ENCODE measurements around the gene BGN.

The BGN gene

DNA sequence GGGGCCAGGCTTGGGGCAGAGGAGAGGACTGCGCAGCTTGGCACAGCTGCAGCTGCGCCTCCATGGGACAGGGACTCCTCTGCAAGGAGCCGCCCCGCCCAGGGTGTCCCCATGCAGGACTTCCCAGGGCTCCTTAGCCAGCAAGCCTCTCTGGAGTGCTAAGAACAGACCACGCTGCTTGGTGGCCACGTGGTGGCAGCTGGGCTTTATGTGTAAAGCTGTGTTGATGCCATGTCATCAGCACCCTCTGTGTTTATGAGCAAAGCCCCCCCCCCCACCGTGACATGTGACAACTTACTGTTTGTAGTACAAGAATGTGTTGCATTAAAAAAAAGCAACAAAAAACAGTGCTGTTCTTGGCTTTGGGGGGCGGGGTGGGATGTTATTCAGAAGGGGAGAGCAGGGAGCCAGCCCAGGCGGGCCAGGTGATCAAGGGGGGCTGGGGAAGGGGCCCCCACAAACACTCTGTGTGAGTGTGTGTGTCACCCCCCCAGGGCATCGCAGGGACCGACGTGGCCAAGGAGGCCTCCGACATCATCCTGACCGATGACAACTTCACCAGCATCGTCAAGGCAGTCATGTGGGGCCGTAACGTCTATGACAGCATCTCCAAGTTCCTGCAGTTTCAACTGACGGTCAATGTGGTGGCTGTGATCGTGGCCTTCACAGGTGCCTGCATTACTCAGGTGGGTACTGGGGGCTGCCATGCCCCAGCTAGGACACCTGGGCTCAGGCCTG, 63.0 kb downstream of the BGN start:
- DNase-seq (ENCODE audit: insufficient read length, low spot score) = no peak
- no peak for TF ChIP-seq POLR2A (IDR thresholded peaks at IDR 0.05; ENCODE audit: low read depth, low read length)
- no peak for TF ChIP-seq SPI1 (IDR thresholded peaks at IDR 0.05; ENCODE audit: low read depth, low read length)
- TF ChIP-seq PAX5 (IDR thresholded peaks at IDR 0.05; ENCODE audit: insufficient read depth, low read length, severe bottlenecking) = no peak
- no peak for TF ChIP-seq TAF1 (IDR thresholded peaks at IDR 0.05; ENCODE audit: low read depth, low read length)
- TF ChIP-seq POLR2AphosphoS5 (IDR thresholded peaks at IDR 0.05; ENCODE audit: low read depth, low read length) = no peak
- no peak for TF ChIP-seq POU2F2 (IDR thresholded peaks at IDR 0.05; ENCODE audit: low read depth, low read length)
- no peak for FAIRE-seq

All from GM12891 (cell line).